NCI-H446 treated with DMSO at 0.1 percent for 48 hours (cell line): ENCODE data around the gene HACL1.

Source experiments
- DNase-seq: peaks from one replicate; lab custom pipeline; 2025; lab: John Stamatoyannopoulos, UW

Gene HACL1

DNA sequence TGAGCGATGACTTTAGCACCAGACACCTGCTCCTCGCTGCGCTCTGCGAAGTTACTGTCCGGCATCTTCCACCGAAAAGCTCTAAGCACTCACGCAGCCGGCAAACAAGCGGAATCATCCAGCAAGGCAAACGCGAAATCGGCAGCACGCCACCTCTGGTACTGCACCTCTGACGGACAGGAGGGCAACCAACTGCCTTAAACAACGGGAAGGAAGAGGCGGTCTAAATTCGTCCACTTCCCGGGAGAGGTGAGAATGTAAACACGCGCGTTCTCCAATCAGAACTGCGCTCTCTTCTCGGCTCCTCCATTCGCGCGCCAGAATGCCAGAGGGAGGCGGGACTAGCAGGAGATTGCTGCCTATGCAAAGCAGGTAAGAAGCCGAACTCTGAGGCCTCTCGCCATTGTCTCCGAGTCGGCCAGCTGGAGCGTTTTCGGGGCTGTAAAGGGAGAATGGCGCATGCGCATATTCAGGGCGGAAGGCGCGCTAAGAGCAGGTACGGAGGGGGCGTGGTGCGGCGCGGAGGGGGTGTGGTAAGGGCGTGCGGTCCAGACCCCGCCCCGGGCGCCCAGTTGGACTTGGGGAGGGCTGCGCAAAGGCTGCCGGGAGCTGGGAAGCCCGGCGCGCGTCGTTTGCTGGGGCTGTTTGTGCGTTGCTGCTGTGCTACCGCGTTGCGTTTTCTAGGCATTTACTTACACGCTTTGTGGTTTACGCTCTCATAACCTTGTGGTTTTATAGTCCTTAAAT lies at the start of gene HACL1, which contains the start of gene BTD:
HACL1 (minus strand) TSS at position 171 of the 747 bp plus-strand sequence; CDS start at position 65, 106 bp downstream.
BTD (plus strand) TSS at position 347 of the 747 bp plus-strand sequence. CDS start 33,695 bp downstream, outside the sequence.
- DNase-seq = no peak

DNA sequence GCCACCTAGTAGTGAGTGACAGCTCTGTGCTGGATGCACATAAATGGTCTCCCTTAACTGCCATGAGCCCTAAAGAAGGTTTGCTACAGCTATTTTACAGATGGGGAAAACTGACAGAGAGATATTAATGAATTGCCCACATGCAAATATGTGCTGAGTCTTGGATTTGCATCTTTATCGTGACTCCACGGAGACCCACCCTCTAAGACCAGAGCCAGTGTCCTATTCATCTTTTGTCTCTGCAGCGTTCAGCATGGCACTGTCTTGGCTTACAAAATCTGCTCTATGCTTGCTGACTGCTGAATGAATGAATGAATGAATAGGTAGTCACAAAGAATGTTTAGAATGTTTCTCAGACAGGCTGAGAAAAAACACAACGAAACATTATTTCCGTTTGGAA lies 48.5 kb upstream of the HACL1 start:
- no peak for DNase-seq

DNA sequence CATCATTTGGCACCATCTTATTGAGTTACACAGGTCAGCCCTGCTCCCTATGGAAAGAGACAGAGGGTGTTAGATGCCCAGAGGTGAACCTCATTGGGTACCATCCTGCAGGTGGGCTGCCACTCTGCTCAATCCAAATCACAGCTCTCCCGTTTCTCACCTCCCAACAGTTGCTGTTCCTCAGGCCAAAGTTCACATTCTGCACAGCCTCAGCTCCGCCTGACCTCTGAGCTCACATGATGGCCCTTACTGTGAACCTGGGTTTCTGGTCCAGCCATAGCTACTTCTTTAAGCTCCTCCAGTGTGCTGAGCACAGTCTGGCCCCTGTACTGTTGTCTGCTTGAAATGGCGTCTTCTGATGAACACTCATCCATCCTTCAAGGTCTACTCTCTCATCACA lies 48.0 kb upstream of the HACL1 start:
- no peak for DNase-seq

DNA sequence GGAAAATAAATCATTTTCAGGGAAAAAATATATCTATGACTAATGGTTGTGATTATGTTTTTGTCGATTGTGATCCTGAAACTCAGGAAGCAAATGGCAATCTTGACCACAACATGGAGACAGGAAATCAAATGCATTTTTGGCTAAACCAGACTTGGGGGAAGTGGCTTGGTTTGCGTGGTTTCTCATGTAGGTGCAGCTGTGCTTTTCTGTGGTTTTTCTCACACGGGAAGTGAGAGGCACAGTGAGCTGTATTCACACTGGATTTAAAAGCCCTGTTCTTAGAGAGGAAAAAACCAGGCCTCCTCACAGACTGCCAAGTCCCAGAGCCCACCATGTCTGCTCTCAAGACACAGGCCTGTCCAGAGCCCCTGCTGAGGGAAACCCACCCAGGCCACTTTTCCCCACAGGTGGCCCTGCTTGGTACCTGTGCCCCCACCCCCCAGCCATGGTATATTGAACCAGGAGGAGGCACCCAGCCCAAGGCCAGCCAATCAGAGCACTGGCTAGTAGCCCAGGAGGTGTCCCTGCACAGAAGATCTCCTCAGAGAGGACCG lies 46.3 kb upstream of the HACL1 start:
- DNase-seq = no peak

DNA sequence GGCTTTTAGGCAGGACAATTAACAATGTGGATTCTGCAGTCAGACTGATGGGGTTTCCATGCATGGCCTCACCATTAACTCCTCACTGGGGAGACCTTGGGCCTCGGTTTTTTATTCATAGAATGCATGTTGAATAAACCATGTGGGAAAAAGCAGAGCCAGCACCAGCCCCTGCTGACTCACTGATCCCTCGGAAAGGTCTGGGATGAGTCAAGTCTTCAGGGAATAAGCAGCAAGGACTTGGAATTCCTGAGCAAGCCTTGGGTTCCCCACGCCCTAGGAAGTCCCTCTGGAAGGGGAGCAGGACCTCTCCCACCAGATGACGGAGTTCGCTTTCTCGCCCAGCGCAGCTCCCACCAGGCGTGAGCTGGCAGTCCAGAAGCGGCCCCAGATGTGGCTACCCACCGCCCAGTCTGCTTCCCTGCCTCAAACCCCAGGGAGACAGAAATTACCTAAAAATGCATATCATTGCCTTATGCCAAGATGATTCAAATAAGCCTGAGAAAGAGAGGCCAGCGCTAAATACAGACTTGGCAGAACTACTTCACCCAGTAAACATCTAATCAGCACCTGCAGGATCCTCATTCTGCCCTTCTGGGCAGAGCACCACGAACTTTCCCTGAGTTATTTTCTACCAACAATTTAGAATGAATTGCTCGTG lies 45.6 kb upstream of the HACL1 start:
- no peak for DNase-seq

DNA sequence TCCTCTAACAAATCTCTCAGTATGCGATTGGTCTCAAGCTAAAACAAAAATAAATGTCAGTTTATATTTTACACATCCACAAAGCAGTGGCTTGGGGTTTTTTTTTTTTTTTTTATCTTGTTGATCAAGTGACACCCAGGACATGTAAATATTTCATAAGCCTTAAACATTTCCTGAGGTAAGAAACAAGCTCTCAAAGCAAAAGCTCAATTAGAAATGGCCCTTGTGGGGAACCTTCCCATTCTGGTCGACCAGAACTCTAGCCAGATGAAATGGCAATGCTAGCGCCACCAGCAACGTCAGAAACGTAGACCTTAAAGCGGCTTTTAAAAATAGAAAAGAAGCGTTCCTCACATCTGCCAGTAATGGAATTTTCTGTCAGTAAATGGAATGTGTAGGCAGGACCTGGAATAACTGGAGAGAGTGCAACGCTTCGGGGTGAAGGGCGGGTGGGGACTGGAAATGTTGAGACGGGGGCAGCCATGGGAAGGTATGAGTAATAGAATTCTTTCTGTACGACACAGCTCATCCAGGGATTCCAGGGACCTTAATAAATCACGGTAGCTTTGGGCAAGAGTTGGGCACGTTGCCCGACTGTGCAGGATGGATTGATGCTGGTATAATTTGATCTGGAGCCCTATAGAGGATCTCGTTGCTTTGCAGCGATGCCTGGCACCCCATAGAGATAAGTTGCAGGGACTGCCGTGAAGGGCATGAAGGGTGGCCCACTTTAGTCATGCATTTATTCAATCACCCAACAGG lies 44.6 kb upstream of the HACL1 start:
- DNase-seq = no peak

DNA sequence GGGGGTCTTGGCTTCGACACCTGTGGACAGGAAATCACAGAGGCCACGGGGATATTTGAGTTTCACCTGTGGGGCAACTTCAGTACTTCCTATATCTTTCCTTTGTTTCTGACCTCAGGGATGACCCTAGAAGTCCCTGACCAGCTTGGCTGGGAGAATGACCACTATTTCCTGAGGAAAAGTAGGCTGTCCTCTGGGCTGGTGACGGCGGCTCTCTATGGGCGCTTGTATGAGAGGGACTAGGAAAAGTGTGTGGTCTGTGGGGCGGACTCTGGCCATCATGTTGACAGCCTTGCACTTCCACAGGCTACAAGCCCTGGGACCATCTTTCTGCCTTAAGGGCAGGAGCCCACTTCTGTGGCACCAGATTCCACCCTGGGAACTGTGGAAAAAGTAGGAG lies 43.9 kb upstream of the HACL1 start:
- DNase-seq = no peak

DNA sequence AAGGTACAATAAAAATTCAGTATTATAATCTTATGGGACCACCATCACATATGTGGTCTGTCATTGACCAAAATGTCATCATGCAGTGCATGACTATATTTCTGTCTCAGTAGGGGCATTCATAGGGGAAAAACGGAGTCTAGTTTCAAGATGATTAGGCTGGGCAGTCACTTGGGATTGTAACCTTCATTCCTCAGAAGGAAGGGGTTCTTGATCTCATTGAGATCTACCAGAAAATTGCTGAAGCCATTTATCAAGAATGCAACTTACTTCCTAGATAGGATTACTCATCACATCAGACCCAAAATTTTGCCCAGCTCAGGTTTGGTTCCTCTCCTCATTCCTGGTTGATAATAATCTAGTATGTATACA lies 37.5 kb upstream of the HACL1 start:
- no peak for DNase-seq

DNA sequence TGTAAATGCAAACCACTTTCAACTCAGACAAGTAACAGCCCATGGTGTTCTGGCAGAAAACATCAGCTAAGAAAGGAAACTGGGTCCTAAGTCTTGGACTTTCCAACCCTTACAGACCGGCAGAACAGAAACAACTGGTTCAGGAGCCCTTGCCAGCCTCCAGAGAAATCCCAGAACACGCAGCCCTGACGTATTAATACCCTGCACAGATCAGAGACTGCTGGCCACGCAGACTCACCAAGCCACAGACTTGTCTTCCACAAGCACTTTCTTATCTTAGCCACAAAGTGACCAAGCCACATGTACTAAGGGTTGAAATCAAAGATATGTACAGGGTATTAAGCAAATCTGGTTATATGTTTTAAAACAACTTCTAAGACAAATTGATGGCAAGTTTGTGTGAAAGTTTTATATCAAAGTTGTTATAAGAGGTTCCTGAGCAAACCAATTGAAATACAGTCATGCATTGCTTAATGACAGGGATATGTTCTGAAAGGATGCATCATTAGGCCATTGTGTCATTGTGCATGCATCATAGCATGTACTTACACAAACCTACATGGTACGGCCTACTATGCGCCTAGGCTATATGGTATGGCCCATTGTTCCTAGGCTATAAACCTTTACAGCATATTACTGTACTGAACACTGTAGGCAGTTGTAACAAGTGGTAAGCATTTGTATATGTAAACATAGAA lies 37.0 kb upstream of the HACL1 start:
- no peak for DNase-seq

DNA sequence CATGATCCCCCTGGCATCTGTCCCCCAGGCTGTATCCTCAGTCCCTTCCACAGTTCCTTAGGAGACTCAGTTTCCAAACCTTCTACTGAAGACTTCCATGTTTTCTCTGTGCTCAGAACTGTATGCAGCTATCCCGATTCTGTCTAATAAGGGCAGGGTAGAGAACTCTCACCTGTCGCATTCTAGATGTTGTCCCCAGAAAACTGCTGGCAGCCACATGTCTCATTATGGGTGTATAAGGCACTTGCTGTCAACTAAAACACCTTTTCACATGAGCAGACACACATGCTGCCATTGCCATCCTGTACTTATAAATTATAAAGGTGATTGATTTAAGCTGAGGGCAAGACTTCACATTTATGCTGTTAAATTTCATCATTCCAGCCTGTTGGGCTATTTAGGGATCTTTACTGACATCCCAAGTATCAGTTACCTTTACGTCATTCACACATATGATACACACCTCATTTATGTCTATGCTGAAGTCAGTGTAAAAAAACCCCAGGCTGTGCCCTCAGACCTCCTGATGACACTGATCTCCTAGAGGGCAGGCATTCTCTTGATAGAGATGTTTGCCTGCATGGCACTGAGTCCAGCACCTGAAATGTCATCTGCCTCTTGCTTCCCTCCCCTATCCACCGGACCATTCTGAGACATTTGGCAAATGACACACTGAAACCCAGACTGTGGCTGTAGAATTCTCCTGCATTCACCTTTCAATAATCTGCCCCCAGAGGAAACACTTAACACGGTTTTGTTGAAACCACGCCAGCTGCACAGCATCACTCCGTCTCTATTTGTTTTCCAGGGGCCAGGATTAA lies 36.0 kb upstream of the HACL1 start:
- no peak for DNase-seq

DNA sequence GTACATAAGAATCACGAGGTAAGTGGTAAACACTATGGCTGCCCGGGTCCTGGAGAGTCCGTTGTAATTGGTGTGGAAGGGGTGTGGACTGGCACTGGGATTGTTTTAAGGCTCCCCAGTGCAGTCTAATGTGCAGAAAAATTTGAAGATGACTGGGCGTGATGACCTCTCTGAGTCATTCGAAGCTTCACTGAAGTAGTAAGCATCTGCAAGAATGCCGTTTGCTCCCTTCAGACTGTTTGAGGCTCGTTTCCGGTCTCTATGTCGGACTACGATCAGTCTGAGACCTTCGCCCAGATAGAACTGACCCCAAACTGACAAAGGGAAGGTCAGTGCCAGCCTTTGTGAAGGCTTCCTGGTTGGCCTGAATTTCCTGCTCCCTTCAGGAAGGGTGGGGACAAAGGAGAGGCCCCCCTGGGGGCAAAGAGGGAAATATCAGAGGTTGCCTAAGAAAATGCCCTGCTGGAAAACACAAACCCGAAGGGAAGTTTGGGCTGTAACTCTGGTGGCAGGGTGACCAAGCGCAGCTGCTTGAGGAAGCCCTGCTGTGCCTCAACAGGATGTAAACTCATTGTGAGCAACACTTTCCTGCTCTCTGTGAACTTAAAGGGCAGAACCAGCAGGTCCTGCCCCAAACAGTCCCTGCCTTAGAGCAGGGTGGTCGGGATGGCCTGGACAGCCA lies 34.8 kb upstream of the HACL1 start:
- DNase-seq = no peak

DNA sequence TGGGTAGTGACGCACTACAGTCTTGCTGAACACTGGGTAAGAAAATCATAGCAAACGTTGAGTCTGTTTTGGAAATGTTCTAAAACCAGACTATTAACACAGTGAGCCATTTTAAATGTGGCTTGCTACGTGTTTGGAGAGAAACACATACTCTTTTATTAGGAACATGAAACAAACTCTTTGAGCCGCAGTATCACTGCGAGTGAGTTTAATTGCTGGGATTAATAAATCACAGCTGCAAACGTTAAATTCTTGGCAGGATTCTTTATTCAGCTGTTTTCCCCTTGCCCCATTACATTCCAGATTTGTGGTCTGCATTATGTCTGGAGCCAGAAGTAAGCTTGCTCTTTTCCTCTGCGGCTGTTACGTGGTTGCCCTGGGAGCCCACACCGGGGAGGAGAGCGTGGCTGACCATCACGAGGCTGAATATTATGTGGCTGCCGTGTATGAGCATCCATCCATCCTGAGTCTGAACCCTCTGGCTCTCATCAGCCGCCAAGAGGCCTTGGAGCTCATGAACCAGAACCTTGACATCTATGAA lies 33.8 kb upstream of the HACL1 start:
- no peak for DNase-seq

DNA sequence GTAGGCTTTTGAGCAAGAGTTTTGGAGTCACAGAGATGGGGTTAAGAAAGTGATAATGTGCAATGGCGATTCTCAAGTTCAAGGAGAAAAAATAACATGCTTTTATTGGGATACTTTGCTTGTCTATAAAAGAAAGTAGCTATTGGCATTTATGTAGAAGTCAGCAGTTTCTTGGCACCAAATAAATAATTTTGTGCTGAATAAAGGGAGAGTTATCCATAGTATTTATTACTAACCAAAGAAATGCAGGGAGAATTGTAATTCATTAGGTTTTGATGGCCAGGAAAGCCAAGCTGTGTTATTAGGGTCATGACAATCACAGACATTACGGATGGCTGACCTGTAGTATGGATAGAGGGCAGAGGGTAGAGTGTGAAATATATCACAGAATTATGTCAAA lies 33.3 kb upstream of the HACL1 start:
- no peak for DNase-seq

DNA sequence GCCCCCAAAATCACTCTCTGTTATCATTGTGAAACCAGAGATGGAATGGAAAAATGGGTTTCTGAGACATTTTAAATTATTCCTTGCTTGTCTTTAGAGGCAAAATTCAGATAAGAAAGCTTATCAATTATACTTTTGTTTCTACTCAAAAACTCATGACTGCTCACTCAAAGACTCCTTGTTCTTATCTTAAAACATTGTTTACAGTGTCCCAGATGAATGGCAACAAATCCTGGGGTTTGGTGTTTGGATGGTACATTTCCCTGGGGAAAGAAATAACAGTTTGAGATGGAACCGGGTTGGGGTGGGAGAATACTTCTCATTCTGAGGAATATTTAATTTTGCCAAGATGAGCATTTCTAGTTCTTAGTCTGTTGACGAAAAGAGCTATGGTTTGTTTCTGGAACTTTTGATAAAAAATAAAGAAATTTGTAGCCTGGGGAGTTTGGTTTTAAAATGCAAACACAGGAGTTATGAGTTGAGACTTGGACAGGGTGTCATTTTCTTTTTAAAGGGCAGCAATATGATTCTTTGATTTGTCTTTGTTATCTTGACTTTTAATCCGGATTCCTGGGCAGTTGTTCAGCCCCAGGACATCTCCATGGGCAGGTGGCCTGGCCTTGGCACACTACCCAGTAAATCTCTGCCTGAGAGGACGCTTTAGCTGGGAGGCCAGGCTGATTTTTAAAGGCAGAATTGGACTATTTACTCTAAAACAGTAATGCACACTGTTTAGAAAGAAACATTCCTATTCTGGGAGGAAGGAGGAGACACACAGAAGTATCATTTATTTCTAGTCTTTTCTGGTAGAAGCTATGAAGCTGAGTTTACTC lies 32.6 kb upstream of the HACL1 start:
- no peak for DNase-seq

DNA sequence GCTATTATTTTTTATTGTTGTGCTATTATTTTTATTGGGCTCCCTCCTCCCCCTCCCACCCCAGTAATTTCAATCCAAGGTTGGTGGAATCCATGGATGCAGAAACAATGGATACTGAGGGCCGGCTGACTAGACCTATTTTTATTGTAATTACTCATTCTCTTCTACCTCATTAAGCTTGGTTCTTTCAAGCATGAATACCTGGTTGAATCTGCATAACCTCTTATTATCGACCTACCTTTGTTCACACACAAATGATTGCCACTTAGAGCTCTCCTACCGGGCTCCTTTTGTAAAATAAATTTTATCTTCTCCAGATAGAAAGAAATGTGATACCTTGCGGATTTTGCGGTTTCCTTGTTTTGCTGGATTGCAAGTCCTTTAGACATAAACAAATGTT lies 31.8 kb upstream of the HACL1 start:
- no peak for DNase-seq

DNA sequence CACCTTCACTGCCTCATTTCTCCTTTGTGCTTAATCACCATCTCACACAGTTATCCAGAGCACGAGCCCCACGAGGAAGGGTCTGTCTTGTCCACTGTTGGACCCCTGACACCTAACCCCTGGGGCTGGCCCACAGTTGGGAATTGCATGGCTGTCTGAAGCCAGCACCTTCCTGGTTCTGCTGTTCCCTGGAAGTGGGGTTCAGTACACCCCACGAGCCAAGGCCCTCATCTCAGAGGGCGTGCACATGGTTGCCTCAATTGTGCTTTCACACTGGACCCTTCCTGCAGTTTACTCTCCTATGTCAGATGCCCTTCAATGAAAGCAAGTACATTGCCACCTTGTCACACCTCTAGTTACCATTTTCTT lies 30.8 kb upstream of the HACL1 start:
- no peak for DNase-seq

DNA sequence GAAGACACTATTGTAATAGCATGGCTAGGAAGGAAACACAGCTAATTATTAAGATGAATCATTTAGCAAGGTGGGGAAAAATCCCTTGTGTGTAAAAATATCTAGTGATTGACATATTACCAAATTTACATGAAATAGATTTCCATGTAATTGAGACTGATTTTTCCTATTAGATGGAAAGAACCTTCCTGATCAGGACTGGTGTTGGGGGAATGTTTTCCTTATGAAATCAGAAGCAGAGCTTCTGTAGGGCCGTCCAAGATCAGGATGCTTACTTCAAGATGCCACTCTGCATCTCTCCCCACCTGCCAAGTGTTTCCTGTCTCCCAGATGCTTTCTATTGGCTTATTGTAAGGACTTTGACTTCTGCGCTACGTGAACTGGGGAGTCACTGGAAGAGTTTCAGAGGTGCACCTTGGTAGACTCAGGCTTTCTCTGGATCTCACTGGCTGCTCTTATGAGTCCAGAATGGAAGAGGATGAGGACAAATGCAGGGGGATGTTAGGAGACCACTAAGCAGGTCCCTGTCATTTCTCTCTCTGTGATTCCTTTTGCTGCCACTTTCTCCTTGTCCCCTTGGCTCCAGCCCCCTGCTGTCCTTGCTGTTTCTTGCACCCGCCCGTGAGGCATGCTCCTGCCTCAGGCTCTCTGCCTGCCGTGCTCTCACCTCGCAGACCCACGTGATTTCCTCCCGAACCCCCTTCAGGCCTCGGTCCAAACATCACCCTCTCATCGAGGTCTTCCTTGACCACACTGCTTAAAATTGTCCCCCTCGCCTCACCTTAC lies 30.2 kb upstream of the HACL1 start:
- DNase-seq = no peak

DNA sequence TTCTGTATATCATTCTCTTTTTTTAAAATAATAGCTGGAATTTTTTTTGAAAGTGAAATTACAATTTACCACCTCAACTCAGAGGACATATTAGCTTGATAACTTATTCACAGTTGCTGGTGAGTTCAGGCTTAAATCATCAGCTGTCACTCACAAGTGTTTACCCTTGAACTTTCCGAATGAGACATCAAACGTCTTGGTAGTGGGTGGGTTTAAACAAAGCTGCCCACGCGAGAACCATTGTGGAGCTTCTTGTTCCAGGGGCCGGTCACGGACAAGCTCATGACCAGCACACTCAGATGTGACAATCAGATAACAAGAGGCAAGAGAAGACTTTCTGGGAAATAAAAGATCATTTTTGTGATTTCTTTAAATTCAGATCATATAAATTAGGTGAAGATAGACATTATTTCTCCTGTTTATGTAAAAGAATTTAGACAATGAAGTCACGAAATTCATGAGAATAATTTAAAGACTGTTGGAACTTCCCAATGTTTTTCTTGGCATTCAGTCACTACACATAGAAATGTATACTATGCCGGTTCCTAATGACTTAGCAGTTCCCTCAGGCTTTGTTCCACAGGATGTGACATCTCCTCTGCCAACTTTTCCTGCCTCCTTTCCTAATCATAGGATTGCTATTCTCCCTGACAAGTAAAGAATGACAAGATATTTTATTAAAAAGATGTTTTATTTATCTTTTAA lies 29.4 kb upstream of the HACL1 start:
- no peak for DNase-seq
